Large intestine (tissue), 3 donors: ENCODE results near the gene SH3PXD2A. TPM values are rescaled to one million over a fixed set of nuclear protein-coding genes. Genes with fewer than 3 reads are reported as not detected.
"Not testable (repeated sequence)": the region's sequence is repeated elsewhere in the genome, so short reads cannot be mapped to it uniquely, and the experiment has no call there.

Experiments used
- DNase-seq, 2 donors: peaks; one replicate each; pipeline versions ENCODE4 v3.0.0 to v3.0.0-alpha.2; 2013
- H3K27ac ChIP-seq: one replicate; pipeline ENCODE4 v1.5.1; 2013; ENCODE audit warnings: low read length
- H3K27me3 ChIP-seq: 2 replicates; pipeline ENCODE4 v1.6.1; 2013; ENCODE audit warnings: low read length; ENCODE audit not compliant: control insufficient read depth, insufficient read depth
- H3K36me3 ChIP-seq: 2 replicates; pipeline ENCODE4 v1.6.1; 2013; ENCODE audit warnings: low read length; ENCODE audit not compliant: control insufficient read depth, insufficient read depth
- H3K4me1 ChIP-seq: one replicate; pipeline ENCODE4 v1.6.1; 2013; ENCODE audit warnings: low read length; ENCODE audit not compliant: control insufficient read depth, insufficient read depth
- H3K4me3 ChIP-seq: one replicate; pipeline ENCODE4 v1.5.1; 2013; ENCODE audit warnings: low read length
- H3K9me3 ChIP-seq: one replicate; pipeline ENCODE4 v1.6.1; 2013; ENCODE audit warnings: mild to moderate bottlenecking, low read depth, low read length, moderate library complexity; ENCODE audit not compliant: control insufficient read depth
- WGBS: methylation state at CpG from one replicate; pipeline ENCODE4 v1.1.5; 2013; ENCODE audit warnings: low lambda C conversion rate; ENCODE audit not compliant: insufficient coverage; 5-methylcytosine and 5-hydroxymethylcytosine counted together
- polyA plus RNA-seq: library from polyadenylated mRNA; unstranded; fragments of 120-200 nt; gene quantifications from one replicate; pipeline ENCODE4 v1.2.1, GENCODE V29; 2013

Gene SH3PXD2A
- polyA plus RNA-seq, 1 donor, result 32.0 TPM

DNA sequence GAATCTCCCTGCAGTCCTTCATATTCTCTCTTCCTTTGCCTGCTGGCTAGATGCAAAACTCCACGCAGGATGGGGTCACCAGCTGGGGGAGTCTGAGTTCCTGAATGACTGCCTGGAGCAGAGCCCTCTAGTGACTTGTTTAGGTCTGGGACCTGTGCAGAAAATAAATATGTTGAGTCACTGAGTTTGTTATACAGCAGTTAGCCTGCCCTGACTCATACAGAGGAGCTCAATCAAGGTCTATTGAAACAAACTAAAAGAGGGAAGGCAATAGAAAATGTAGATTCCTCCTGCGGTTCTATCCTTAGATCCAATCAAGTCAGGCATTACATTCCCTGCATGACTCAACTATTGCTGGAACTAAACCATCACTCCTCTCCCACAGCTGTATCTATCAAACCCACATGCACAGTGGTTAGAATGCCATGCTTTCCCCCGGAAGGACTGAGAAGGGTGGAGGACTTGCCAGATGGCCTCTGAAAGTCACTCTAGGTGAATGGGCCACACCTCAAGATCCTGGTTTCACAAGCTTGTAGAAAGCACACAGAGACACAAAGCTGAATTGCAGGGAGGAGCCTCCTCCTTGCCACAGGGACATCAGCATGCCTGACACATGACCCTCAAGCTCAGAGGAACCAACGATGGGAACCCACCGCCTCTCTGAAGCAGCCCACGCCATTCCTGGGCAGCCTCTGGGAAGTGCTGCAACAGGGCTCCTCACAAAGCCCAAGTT is 73.9 kb downstream of the SH3PXD2A start:
- peaks cover 38% of the 10 kb centered on the region for H3K4me1 ChIP-seq
- no peaks in the 10 kb centered on the region for H3K27me3 ChIP-seq
- H3K9me3 ChIP-seq, result no peaks in the 10 kb centered on the region
- H3K36me3 ChIP-seq, result peaks cover 3% of the 10 kb centered on the region
- H3K27ac ChIP-seq, result no peak overlapping the region
- no peak overlapping the region for H3K4me3 ChIP-seq
- whole genome bisulfite sequencing, result no CpG with 5 or more reads among the region's 6 CpGs
- peak in 1 of 2 donors; percentile 54 for DNase-seq

DNA sequence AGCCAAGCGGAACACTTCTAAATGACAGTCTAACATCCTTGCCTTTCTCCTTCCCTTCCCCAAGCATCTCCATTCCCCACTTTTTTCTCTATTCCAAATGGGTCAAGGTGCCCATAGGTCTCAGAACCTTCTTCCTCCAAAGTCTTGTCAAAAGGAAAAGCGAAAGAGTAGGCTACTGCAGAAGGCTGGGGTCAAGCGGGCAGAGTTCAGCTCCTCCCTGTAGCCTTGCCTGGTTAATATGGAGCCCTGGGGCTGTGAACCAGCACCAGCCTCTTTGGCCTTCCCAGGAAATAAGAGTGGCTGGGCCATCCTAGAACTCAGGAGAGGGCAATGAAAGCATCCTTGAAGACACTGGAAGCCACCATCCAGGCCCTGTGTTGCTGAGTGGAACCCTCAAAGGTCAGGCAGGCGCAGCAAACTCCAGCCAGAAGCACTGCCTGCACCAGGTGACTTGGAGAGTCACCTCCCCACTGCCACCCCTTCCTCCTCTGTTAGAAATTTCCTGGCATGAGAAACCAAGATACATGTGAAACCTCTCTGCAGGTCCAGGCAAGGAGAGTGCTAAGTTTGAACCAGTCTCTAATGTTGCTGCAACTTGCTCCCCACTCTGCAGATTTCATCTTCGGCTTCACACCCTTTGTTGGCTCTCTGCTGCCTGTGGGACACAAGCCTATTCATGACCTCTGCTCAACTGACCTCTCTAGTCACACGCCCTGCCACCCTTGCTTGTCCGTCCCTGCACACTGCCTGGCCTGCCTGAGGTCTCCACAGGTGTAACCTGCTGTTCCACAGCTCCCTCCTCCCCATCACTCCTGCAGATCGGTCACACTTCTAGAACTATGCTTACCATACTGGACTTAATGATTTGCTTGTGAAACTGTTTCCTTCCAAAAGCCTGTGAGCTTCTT is 74.9 kb downstream of the SH3PXD2A start:
- peaks cover 3% of the 10 kb centered on the region for H3K36me3 ChIP-seq
- WGBS, result no CpG with 5 or more reads among the region's 8 CpGs
- peak in 1 of 2 donors; percentile 34 for DNase-seq
- no peaks in the 10 kb centered on the region for H3K9me3 ChIP-seq
- H3K4me3 ChIP-seq, result no peak overlapping the region
- H3K4me1 ChIP-seq, result peaks cover 34% of the 10 kb centered on the region
- H3K27ac ChIP-seq, result no peak overlapping the region
- H3K27me3 ChIP-seq, result no peaks in the 10 kb centered on the region

DNA sequence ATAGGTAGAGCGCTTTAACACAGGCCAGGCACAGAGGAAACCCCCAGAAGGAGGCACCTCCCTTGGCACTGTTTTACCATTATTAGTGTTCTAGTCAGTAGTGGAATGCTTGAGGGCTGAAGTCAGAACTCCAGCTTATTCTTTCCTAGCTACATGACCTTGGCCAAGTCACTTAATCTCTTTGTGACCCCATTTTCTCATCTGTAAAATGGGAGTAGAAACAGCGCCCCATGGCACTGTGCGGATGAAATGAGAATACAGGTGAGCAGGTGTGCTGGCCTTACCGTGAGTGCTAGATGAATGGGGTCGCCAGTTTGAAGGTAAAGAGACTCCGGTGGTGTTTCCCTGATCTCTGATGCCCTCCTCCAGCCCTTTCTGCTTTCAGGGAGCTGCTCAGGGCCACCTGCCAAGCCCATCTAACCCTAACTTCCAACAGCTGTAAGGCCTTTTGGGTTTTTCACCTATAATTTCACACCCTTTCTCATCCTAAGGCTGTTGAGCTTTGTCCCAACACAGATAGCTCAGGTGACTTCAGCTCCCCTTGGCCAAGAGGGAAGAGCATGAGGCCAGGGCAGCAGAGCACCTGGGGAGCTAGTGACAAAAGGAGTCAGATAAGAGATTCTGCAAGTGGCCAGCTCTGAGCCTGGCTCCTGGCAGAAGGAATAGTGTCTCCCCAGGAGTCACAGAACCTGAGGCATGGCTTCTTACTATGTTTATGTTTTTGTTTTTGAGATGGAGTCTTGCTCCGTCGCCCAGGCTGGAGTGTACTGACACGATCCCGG is 76.8 kb downstream of the SH3PXD2A start:
- H3K27ac ChIP-seq, result no peak overlapping the region
- no peaks in the 10 kb centered on the region for H3K27me3 ChIP-seq
- H3K36me3 ChIP-seq, result peaks cover 3% of the 10 kb centered on the region
- no peaks in the 10 kb centered on the region for H3K9me3 ChIP-seq
- H3K4me3 ChIP-seq, result no peak overlapping the region
- WGBS, result 100% methylated on average over 1 of the region's 10 CpGs
- DNase-seq, result no peak
- peaks cover 17% of the 10 kb centered on the region for H3K4me1 ChIP-seq

DNA sequence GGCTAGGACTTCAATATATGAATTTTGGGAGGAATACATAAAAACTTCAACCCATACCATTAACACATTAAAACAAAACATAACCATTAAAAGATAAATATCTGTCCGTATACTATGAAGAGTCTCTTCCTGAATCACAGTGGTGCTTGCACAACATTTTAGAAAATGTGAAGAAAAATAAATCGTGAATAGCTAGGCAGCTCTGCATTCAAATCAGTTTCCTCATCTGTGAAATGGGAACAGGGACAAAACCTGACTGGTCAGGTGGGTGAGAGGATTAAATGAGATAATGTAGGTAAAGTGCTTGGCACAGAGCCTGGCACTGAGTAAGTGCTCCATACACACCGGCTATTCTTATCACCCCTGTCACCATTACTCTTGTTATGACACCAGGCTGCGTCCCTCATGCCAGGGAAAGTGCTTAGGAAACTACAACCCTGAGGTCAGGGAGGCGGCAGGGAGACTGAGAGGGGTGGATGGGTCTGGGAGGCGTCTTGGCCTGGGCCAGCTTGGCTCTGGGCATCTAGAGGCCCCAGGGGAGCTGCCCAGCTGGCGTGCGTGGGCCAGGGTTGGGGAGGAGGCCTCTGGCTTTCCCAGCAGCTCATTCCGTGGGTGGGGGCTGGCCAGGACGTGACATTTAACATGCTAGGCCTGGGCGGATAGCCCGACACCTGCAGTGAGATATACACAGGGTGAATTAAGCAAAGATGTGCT is 78.3 kb downstream of the SH3PXD2A start:
- Histone ChIP-seq H3K27ac (no peak overlapping the region), H3K36me3 (no peaks in the 10 kb centered on the region), H3K4me1 (peaks cover 21% of the 10 kb centered on the region), H3K4me3 (no peak overlapping the region), H3K9me3 (no peaks in the 10 kb centered on the region), H3K27me3 (no peaks in the 10 kb centered on the region)
- 100% methylated on average over 2 of the region's 12 CpGs for WGBS
- DNase-seq, result no peak

DNA sequence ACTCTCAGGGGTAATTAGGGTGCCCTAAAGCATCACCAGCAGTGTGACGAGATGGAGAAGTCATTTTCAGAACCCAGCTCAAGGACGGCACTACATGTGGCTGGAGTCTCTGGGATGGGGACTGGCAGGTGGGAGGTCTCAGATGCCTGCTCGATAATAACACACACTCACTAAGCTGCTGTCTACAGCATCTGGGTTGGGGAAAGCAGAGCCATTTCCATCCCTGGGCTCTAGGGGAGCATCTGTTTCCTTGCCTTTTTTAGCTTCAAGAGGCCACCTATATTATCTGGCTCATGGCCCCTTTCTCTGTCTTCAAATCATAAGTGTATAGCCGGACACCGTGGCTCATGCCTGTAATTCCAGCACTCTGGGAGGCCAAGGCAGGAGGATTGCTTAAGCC is 79.6 kb downstream of the SH3PXD2A start:
- no peak overlapping the region for H3K27ac ChIP-seq
- H3K4me1 ChIP-seq, result peaks cover 21% of the 10 kb centered on the region
- no peaks in the 10 kb centered on the region for H3K9me3 ChIP-seq
- WGBS, result no CpG with 5 or more reads among the region's 5 CpGs
- no peaks in the 10 kb centered on the region for H3K27me3 ChIP-seq
- no peak overlapping the region for H3K4me3 ChIP-seq
- no peaks in the 10 kb centered on the region for H3K36me3 ChIP-seq
- DNase-seq, result no peak

DNA sequence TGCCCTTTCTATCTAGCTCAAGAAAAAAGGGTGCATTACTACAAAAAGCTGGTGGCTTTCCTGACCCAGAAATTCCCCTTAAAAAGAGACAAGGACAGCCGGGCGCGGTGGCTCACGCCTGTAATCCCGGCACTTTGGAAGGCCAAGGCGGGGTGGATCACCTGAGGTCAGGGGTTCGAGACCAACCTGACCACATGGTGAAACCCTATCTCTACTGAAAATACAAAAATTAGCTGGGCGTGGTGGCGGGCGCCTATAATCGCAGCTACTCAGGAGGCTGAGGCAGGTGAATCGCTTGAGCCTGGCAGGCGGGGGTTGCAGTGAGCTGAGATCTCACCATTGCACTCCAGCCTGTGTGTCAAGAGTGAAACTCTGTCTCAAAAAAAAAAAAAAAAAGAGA is 82.5 kb downstream of the SH3PXD2A start:
- H3K36me3 ChIP-seq, DNase-seq, H3K27me3 ChIP-seq, H3K9me3 ChIP-seq: not testable (repeated sequence)
- Histone ChIP-seq H3K27ac (peak overlapping the region; percentile 78), H3K4me3 (peak overlapping the region; percentile 36), H3K4me1 (peaks cover 14% of the 10 kb centered on the region)
- 67% methylated on average over 1 of the region's 13 CpGs for WGBS

DNA sequence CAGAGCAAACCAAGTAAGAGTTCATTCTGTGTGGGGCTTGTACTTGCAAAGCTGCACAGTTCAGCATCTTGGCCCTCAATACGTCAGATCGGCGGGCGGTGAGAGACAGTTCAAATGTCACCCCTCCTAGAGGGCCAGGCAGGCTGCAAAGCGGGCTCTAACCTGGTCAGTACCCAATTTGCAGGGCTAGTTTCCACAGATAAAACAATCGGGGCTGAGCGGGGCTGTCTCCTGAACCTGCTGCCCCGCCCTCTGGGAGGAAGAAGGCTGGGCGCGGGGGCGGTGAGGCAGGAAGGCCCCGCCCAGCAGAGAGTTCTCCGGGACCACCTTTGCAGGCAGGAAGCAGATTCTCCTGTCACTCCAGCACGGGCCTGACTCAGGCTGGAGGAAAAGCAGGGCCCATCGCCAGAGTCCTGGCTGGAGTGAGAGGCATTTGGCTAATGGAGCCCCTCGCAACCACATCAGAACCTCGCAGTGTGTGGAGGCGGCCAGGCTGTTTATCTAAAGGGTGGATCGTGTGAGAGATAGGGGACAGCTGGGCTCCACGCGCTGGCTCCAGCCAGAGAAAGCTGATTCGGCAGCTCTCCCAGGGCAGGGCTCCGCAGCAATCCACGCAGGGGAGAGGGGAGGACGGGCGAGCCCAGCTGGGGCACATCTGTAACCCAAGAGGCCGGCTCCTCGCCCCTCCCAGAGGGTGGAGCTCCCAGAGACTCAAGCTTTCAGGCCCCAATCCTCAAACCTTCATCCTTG is 83.1 kb downstream of the SH3PXD2A start:
- no peaks in the 10 kb centered on the region for H3K9me3 ChIP-seq
- H3K27ac ChIP-seq, result peak overlapping the region; percentile 78
- peak overlapping the region; percentile 36 for H3K4me3 ChIP-seq
- peak; percentile 86 to 91 for DNase-seq
- no CpG with 5 or more reads among the region's 28 CpGs for WGBS
- peaks cover 20% of the 10 kb centered on the region for H3K4me1 ChIP-seq
- H3K27me3 ChIP-seq, result no peaks in the 10 kb centered on the region
- H3K36me3 ChIP-seq, result no peaks in the 10 kb centered on the region

DNA sequence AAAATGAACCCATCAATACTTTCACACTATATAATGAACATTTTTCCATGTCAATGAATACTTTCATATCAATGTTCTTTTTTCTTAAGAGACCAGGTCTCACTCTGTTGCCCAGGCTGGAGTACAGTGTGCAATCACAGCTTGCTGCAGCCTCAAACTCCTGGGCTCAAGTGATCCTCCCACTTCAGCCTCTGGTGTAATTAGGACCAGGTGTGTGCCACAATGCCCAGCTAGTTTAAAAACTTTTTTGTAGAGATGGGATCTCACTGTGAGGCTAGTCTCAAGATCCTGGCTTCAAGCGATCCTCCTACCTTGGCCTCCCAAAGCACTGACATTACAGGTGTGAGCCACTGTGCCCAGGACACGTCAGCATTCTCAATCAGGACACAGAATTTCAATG is 85.2 kb downstream of the SH3PXD2A start:
- Histone ChIP-seq H3K4me1 (peaks cover 21% of the 10 kb centered on the region), H3K4me3 (no peak overlapping the region), H3K36me3 (peaks cover 17% of the 10 kb centered on the region), H3K9me3 (no peaks in the 10 kb centered on the region), H3K27ac (no peak overlapping the region), H3K27me3 (no peaks in the 10 kb centered on the region)
- WGBS, result no CpG with 5 or more reads among the region's 2 CpGs
- no peak for DNase-seq

DNA sequence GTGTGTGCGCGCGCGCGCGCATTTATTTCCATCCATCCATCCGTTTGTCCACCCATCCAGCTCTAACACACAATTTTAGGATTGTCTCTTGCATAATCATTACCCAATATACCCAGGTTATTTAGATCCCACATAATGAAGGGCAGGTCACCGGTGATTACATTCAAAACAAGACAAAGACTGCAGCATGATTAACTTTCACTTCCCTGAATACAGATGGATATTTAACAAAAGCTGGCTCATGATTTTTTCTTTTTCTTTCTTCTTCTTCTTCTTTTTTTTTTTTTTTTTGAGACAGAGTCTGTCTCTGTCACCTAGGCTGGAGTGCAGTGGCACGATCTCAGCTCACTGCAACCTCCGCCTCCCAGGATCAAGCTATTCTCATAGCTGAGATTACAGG is 86.2 kb downstream of the SH3PXD2A start:
- Histone ChIP-seq H3K27ac (no peak overlapping the region), H3K9me3 (no peaks in the 10 kb centered on the region), H3K4me3 (no peak overlapping the region), H3K4me1 (peaks cover 21% of the 10 kb centered on the region), H3K27me3 (no peaks in the 10 kb centered on the region), H3K36me3 (peaks cover 26% of the 10 kb centered on the region)
- WGBS, result no CpG with 5 or more reads among the region's 10 CpGs
- no peak for DNase-seq
